ENCODE measurements around the gene CUX1.
"Not testable (repeated sequence)": the region's sequence is repeated elsewhere in the genome, so short reads cannot be mapped to it uniquely, and the experiment has no call there.

CUX1 gene

DNA sequence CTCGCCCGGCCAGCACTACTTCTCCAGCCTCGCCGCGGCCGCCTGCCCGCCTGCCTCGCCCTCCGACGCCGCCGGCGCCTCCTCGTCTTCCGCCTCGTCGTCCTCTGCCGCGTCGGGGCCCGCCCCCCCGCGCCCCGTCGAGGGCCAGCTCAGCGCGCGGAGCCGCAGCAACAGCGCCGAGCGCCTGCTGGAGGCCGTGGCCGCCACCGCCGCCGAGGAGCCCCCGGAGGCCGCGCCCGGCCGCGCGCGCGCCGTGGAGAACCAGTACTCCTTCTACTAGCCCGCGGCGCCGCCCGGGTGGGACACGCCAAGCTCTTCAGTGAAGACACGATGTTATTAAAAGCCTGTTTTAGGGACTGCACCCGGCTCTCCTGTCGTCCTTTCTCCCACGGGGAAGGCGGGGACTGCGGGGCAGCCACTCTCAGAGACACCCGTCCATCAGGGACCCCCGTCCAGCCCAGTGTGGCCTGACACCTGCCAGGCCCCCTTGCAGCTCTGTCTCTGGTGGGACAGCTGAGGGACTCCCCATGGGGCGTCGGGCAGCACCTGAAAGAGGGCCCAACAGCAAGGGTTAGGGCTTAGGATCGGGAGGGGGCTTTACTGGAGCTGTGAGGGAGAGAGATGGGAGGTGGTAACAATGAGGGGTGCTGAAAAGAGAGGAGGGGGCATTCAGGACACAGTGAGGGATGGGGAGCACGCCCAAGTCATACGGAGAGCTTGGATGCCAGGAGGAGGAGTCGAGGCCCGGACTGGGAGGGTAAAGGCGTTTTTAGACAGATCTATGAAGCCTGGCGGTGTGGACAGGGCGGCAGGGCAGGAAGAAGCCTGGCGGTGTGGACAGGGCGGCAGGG, 504.1 kb downstream of the CUX1 start:
- Histone ChIP-seq H2AFZ (ENCODE audit: low read length) (no peak overlapping the region), H3K4me3 (ENCODE audit: low read length) (no peak overlapping the region), H3K9me2 (replicated peaks; ENCODE audit: insufficient read depth, low read length) (no peaks in the 10 kb centered on the region), H3K4me1 (ENCODE audit: low read length) (no peaks in the 10 kb centered on the region), H3K9me3 (replicated peaks; ENCODE audit: insufficient read depth, low read length) (no peaks in the 10 kb centered on the region), H3K27me3 (replicated peaks; ENCODE audit: insufficient read depth, low read length) (no peaks in the 10 kb centered on the region), H3F3A (ENCODE audit: insufficient read depth, low read length) (0 out of 2 replicates have a peak, but pooled peaks cover 11% of the 10 kb centered on the region), H3K79me2 (ENCODE audit: low read length) (0 out of 2 replicates have a peak, but pooled peaks cover 5% of the 10 kb centered on the region), H4K20me1 (ENCODE audit: insufficient read depth, low read length) (no peaks in the 10 kb centered on the region), H3K4me2 (ENCODE audit: low read depth, low read length) (no peak overlapping the region), H3K36me3 (replicated peaks; ENCODE audit: insufficient read depth, low read length) (0 out of 2 replicates have a peak, but pooled peaks cover 3% of the 10 kb centered on the region), H3K9ac (ENCODE audit: low read length) (no peak overlapping the region), H3K27ac (ENCODE audit: low read length) (no peak overlapping the region)
- TF ChIP-seq, protein P1, sequence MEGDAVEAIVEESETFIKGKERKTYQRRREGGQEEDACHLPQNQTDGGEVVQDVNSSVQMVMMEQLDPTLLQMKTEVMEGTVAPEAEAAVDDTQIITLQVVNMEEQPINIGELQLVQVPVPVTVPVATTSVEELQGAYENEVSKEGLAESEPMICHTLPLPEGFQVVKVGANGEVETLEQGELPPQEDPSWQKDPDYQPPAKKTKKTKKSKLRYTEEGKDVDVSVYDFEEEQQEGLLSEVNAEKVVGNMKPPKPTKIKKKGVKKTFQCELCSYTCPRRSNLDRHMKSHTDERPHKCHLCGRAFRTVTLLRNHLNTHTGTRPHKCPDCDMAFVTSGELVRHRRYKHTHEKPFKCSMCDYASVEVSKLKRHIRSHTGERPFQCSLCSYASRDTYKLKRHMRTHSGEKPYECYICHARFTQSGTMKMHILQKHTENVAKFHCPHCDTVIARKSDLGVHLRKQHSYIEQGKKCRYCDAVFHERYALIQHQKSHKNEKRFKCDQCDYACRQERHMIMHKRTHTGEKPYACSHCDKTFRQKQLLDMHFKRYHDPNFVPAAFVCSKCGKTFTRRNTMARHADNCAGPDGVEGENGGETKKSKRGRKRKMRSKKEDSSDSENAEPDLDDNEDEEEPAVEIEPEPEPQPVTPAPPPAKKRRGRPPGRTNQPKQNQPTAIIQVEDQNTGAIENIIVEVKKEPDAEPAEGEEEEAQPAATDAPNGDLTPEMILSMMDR (IDR thresholded peaks at IDR 0.05; ENCODE audit: low read length), result no peak
- TF ChIP-seq EZH2phosphoT487 (IDR thresholded peaks at IDR 0.05; ENCODE audit: low read length) (no peak), EZH2 (optimal IDR thresholded peaks at IDR 0.05; ENCODE audit: low read depth, low read length) (no peak)
- DNase-seq, result no peak

DNA sequence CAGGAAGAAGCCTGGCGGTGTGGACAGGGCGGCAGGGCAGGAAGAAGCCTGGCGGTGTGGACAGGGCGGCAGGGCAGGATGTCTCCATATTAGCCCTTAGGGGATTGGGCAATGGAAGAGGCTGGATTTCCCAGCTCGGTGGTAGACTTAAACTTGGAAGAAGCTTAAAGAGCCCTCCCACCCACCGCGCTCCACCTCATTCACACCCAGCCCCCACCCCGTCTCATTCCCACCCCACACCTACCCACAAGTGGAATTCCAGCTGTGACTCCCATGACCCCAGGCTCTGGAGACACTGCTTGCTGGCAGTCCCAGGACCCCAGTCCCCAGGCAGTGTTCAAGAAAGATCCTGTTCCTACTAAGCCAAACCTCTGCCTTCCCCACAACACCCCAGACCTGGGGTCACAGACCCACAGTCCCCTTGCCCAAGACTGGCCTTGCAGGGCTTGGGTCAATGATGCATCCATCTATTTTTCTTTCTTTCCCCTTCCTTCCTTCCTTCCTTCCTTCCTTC, 504.8 kb downstream of the CUX1 start:
- Histone ChIP-seq H2AFZ (ENCODE audit: low read length) (no peak overlapping the region), H3K4me1 (ENCODE audit: low read length) (no peaks in the 10 kb centered on the region)

DNA sequence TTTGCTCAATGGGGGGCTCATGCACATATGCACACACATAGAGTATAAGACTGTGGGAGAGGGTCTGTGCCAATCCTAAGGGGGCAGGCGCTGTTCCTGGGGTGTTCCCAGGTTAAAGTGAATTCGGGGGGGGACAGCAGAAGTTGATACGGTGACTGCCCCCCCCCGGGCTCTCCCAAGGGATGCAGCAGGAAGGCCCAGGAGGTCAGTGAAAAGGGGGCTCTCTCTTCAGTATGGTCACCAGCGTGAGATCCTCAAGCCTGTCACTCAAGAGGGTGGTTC, 506.4 kb downstream of the CUX1 start:
- Histone ChIP-seq H3K4me1 (ENCODE audit: low read length) (no peaks in the 10 kb centered on the region), H3K9me3 (replicated peaks; ENCODE audit: insufficient read depth, low read length) (no peaks in the 10 kb centered on the region)
- no peak for DNase-seq

More for the DNA sequence above, 504.8 kb downstream of the CUX1 start:
- Histone ChIP-seq H4K20me1 (ENCODE audit: insufficient read depth, low read length) (no peaks in the 10 kb centered on the region), H3K79me2 (ENCODE audit: low read length) (0 out of 2 replicates have a peak, but pooled peaks cover 1% of the 10 kb centered on the region), H3F3A (ENCODE audit: insufficient read depth, low read length) (0 out of 2 replicates have a peak, but pooled peaks cover 11% of the 10 kb centered on the region), H3K9me2 (replicated peaks; ENCODE audit: insufficient read depth, low read length) (no peaks in the 10 kb centered on the region), H3K9me3 (replicated peaks; ENCODE audit: insufficient read depth, low read length) (no peaks in the 10 kb centered on the region), H3K4me3 (ENCODE audit: low read length) (no peak overlapping the region), H3K4me2 (ENCODE audit: low read depth, low read length) (no peak overlapping the region), H3K27me3 (replicated peaks; ENCODE audit: insufficient read depth, low read length) (no peaks in the 10 kb centered on the region), H3K27ac (ENCODE audit: low read length) (no peak overlapping the region), H3K36me3 (replicated peaks; ENCODE audit: insufficient read depth, low read length) (0 out of 2 replicates have a peak, but pooled peaks cover 3% of the 10 kb centered on the region), H3K9ac (ENCODE audit: low read length) (no peak overlapping the region)
- no peak for DNase-seq
- TF ChIP-seq EZH2phosphoT487 (IDR thresholded peaks at IDR 0.05; ENCODE audit: low read length), result no peak
- TF ChIP-seq EZH2 (optimal IDR thresholded peaks at IDR 0.05; ENCODE audit: low read depth, low read length), result no peak
- TF ChIP-seq, protein P1 (IDR thresholded peaks at IDR 0.05; ENCODE audit: low read length), result no peak

DNA sequence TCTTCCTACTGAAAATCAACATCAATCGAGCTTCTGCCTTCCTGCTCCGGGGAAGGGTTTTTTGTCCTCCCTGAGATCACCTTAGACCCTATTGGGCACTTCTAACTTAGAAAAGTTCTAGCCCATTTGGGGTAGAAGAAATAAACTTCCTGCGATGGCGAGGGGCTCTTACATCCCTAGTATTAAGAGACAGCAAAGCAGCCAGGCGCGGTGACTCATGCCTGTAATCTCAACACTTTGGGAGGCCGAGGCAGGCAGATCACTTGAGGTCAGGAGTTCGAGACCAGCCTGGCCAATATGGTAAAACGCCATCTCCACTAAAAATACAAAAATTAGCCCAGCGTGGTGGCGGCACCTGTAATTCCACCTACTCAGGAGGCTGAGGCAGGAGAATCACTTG, 507.7 kb downstream of the CUX1 start:
- H3K27me3 ChIP-seq (replicated peaks; ENCODE audit: insufficient read depth, low read length); H2AFZ ChIP-seq (ENCODE audit: low read length); H3K9ac ChIP-seq (ENCODE audit: low read length); H3K4me3 ChIP-seq (ENCODE audit: low read length); H3K4me2 ChIP-seq (ENCODE audit: low read depth, low read length); H4K20me1 ChIP-seq (ENCODE audit: insufficient read depth, low read length); H3K27ac ChIP-seq (ENCODE audit: low read length); DNase-seq; H3K79me2 ChIP-seq (ENCODE audit: low read length); H3K4me1 ChIP-seq (ENCODE audit: low read length); H3K9me3 ChIP-seq (replicated peaks; ENCODE audit: insufficient read depth, low read length); H3K36me3 ChIP-seq (replicated peaks; ENCODE audit: insufficient read depth, low read length); H3K9me2 ChIP-seq (replicated peaks; ENCODE audit: insufficient read depth, low read length): not testable (repeated sequence)
- H3F3A ChIP-seq (ENCODE audit: insufficient read depth, low read length), result 0 out of 2 replicates have a peak, but pooled peaks cover 11% of the 10 kb centered on the region

More for the DNA sequence above, 506.4 kb downstream of the CUX1 start:
- H3K79me2 ChIP-seq (ENCODE audit: low read length), result no peaks in the 10 kb centered on the region
- no peaks in the 10 kb centered on the region for H3K9me2 ChIP-seq (replicated peaks; ENCODE audit: insufficient read depth, low read length)
- no peaks in the 10 kb centered on the region for H4K20me1 ChIP-seq (ENCODE audit: insufficient read depth, low read length)
- H3K27me3 ChIP-seq (replicated peaks; ENCODE audit: insufficient read depth, low read length), result no peaks in the 10 kb centered on the region
- no peak overlapping the region for H3K9ac ChIP-seq (ENCODE audit: low read length)
- H3F3A ChIP-seq (ENCODE audit: insufficient read depth, low read length), result 0 out of 2 replicates have a peak, but pooled peaks cover 11% of the 10 kb centered on the region
- no peak for TF ChIP-seq EZH2 (optimal IDR thresholded peaks at IDR 0.05; ENCODE audit: low read depth, low read length)
- TF ChIP-seq, protein P1 (IDR thresholded peaks at IDR 0.05; ENCODE audit: low read length), result no peak
- no peak for TF ChIP-seq EZH2phosphoT487 (IDR thresholded peaks at IDR 0.05; ENCODE audit: low read length)
- no peak overlapping the region for H3K4me2 ChIP-seq (ENCODE audit: low read depth, low read length)
- no peak overlapping the region for H2AFZ ChIP-seq (ENCODE audit: low read length)
- H3K4me3 ChIP-seq (ENCODE audit: low read length), result no peak overlapping the region
- H3K36me3 ChIP-seq (replicated peaks; ENCODE audit: insufficient read depth, low read length), result no peaks in the 10 kb centered on the region
- H3K27ac ChIP-seq (ENCODE audit: low read length), result no peak overlapping the region

All from MM.1S (cell line).